Neural cell (in vitro differentiated cells): Measurements from ENCODE around the gene FCAMR. TPM values are rescaled to one million over a fixed set of nuclear protein-coding genes. Genes with fewer than 3 reads are reported as not detected.

Experiments
- H2AFZ ChIP-seq: fragments of 200-600, 300-800 bp; sonication (generic), shearing (Covaris generic); 2 replicates; pipeline ENCODE4 v1.6.0; 2014; ENCODE audit warnings: low read depth, mild to moderate bottlenecking, antibody characterized with exemption, low read length, moderate library complexity
- H3F3A ChIP-seq: fragments of 200-600 bp; shearing (Covaris generic); 2 replicates; pipeline ENCODE4 v1.6.1; 2016; ENCODE audit warnings: mild to moderate bottlenecking, moderate library complexity, mixed read lengths, antibody characterized with exemption, low read length; ENCODE audit not compliant: insufficient read depth, poor library complexity, severe bottlenecking
- H3K27ac ChIP-seq: fragments of 200-600, 300-800 bp; sonication (generic), shearing (Covaris generic); 2 replicates; pipeline ENCODE4 v1.5.1; 2014; ENCODE audit warnings: mild to moderate bottlenecking, low read length, moderate library complexity
- H3K27me3 ChIP-seq: fragments of 300-800, 200-600 bp; sonication (generic), shearing (Covaris generic); 2 replicates; pipeline ENCODE4 v1.6.0; 2014; ENCODE audit warnings: mild to moderate bottlenecking, low read depth, low read length, moderate library complexity; ENCODE audit not compliant: insufficient read depth
- H3K36me3 ChIP-seq: fragments of 300-800, 200-600 bp; sonication (generic), shearing (Covaris generic); 2 replicates; pipeline ENCODE4 v1.5.1; 2014; ENCODE audit warnings: mild to moderate bottlenecking, antibody characterized with exemption, low read length, moderate library complexity; ENCODE audit not compliant: insufficient read depth
- H3K4me2 ChIP-seq: fragments of 300-800, 200-600 bp; sonication (generic), shearing (Covaris generic); 2 replicates; pipeline ENCODE4 v1.6.0; 2014; ENCODE audit warnings: mild to moderate bottlenecking, low read length
- H3K4me3 ChIP-seq: fragments of 300-800, 200-600 bp; sonication (generic), shearing (Covaris generic); 2 replicates; pipeline ENCODE4 v1.5.1; 2014; ENCODE audit warnings: mild to moderate bottlenecking, low read length, moderate library complexity
- H3K79me2 ChIP-seq: fragments of 200-600 bp; shearing (Covaris generic); replicated peaks from 2 replicates; pipeline ENCODE4 v1.6.0; 2014; ENCODE audit warnings: mild to moderate bottlenecking, low read length, moderate library complexity; ENCODE audit not compliant: insufficient read depth
- H3K9ac ChIP-seq: fragments of 300-800, 200-600 bp; sonication (generic), shearing (Covaris generic); 2 replicates; pipeline ENCODE4 v1.6.1; 2016; ENCODE audit warnings: mild to moderate bottlenecking, low read length, mixed read lengths
- H3K9me2 ChIP-seq: fragments of 200-600 bp; shearing (Covaris generic); 2 replicates; pipeline ENCODE4 v1.6.1; 2016; ENCODE audit warnings: mild to moderate bottlenecking, low read length, mixed read lengths; ENCODE audit not compliant: insufficient read depth
- H3K9me3 ChIP-seq: fragments of 200-600, 300-800 bp; sonication (generic), shearing (Covaris generic); 2 replicates; pipeline ENCODE4 v1.6.1; 2016; ENCODE audit warnings: mild to moderate bottlenecking, mixed run types, low read length, moderate library complexity, mixed read lengths
- H4K20me1 ChIP-seq: fragments of 200-600 bp; shearing (Covaris generic); 2 replicates; pipeline ENCODE4 v1.6.1; 2016; ENCODE audit warnings: mild to moderate bottlenecking, mixed run types; ENCODE audit not compliant: insufficient read depth
- CTCF ChIP-seq: fragments of 450-650 bp; IDR thresholded peaks from 2 replicates; pipeline ENCODE4 v1.5.1; 2014; ENCODE audit warnings: antibody characterized with exemption, mild to moderate bottlenecking, moderate library complexity; ENCODE audit not compliant: poor library complexity, severe bottlenecking
- EP300 ChIP-seq: fragments of 450-650 bp; conservative IDR thresholded peaks from 2 replicates; pipeline ENCODE4 v1.6.1; 2014; ENCODE audit warnings: antibody characterized with exemption, mild to moderate bottlenecking, moderate library complexity; ENCODE audit not compliant: poor library complexity, severe bottlenecking
- EZH2 ChIP-seq: fragments of 200-600, 300-800 bp; shearing (Covaris generic), sonication (generic); IDR thresholded peaks from 2 replicates; pipeline ENCODE4 v1.6.1; 2014; ENCODE audit warnings: antibody characterized with exemption, low read length, borderline replicate concordance, mild to moderate bottlenecking; ENCODE audit not compliant: insufficient read depth, poor library complexity, severe bottlenecking
- MXI1 ChIP-seq: fragments of 450-650 bp; conservative IDR thresholded peaks from 2 replicates; pipeline ENCODE4 v1.6.1; 2014; ENCODE audit warnings: antibody characterized with exemption, mild to moderate bottlenecking; ENCODE audit not compliant: poor library complexity, severe bottlenecking
- POLR2AphosphoS5 ChIP-seq: IDR thresholded peaks from 2 replicates; pipeline ENCODE4 v1.6.1; 2012
- RAD21 ChIP-seq: fragments of 450-650 bp; conservative IDR thresholded peaks from 2 replicates; pipeline ENCODE4 v1.6.1; 2014; ENCODE audit warnings: antibody characterized with exemption, mild to moderate bottlenecking, moderate library complexity
- SMC3 ChIP-seq: fragments of 450-650 bp; conservative IDR thresholded peaks from 2 replicates; pipeline ENCODE4 v1.6.1; 2014; ENCODE audit warnings: antibody characterized with exemption, mild to moderate bottlenecking, moderate library complexity; ENCODE audit not compliant: poor library complexity
- TAF1 ChIP-seq: IDR thresholded peaks from 2 replicates; pipeline ENCODE4 v1.6.1; 2012; ENCODE audit warnings: low read depth
- polyA plus RNA-seq: library from polyadenylated mRNA; depleted of rRNA; stranded (reverse); fragments of >200 nt; gene quantifications from 2 replicates; pipeline ENCODE4 v1.2.3, GENCODE V29; 2014
- TF ChIP-seq, protein P1 (sequence below): IDR thresholded peaks from 2 replicates; pipeline ENCODE4 v1.6.1; 2012; ENCODE audit warnings: borderline replicate concordance

The FCAMR gene
- polyA plus RNA-seq, 1 donor from 2014 or later = not detected

- Histone ChIP-seq H3K9me2 (no peaks in the 10 kb centered on the region), H3K4me2 (no peak overlapping the region), H3K9ac (no peak overlapping the region), H4K20me1 (no peaks in the 10 kb centered on the region), H2AFZ (no peak overlapping the region), H3F3A (no peaks in the 10 kb centered on the region), H3K79me2 (no peaks in the 10 kb centered on the region), H3K27me3 (no peaks in the 10 kb centered on the region), H3K36me3 (no peaks in the 10 kb centered on the region), H3K4me3 (no peak overlapping the region), H3K9me3 (no peaks in the 10 kb centered on the region), H3K27ac (no peak overlapping the region)
- TF ChIP-seq, protein P1, sequence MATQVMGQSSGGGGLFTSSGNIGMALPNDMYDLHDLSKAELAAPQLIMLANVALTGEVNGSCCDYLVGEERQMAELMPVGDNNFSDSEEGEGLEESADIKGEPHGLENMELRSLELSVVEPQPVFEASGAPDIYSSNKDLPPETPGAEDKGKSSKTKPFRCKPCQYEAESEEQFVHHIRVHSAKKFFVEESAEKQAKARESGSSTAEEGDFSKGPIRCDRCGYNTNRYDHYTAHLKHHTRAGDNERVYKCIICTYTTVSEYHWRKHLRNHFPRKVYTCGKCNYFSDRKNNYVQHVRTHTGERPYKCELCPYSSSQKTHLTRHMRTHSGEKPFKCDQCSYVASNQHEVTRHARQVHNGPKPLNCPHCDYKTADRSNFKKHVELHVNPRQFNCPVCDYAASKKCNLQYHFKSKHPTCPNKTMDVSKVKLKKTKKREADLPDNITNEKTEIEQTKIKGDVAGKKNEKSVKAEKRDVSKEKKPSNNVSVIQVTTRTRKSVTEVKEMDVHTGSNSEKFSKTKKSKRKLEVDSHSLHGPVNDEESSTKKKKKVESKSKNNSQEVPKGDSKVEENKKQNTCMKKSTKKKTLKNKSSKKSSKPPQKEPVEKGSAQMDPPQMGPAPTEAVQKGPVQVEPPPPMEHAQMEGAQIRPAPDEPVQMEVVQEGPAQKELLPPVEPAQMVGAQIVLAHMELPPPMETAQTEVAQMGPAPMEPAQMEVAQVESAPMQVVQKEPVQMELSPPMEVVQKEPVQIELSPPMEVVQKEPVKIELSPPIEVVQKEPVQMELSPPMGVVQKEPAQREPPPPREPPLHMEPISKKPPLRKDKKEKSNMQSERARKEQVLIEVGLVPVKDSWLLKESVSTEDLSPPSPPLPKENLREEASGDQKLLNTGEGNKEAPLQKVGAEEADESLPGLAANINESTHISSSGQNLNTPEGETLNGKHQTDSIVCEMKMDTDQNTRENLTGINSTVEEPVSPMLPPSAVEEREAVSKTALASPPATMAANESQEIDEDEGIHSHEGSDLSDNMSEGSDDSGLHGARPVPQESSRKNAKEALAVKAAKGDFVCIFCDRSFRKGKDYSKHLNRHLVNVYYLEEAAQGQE = no peak
- TF ChIP-seq SMC3 (no peak), TAF1 (no peak), RAD21 (no peak), EZH2 (no peak), EP300 (no peak), POLR2AphosphoS5 (no peak), CTCF (no peak), MXI1 (no peak)
Observed at GRCh38 chr1:207009945-207010344, 39.7 kb upstream of the FCAMR start.

GRCh38 chr1:207009182-207009850 is 39.1 kb upstream of the FCAMR start:
- Histone ChIP-seq H3K27ac (no peak overlapping the region), H3K79me2 (no peaks in the 10 kb centered on the region), H3K27me3 (no peaks in the 10 kb centered on the region), H3F3A (no peaks in the 10 kb centered on the region), H3K9me3 (no peaks in the 10 kb centered on the region), H3K36me3 (no peaks in the 10 kb centered on the region), H3K9me2 (no peaks in the 10 kb centered on the region), H3K4me3 (no peak overlapping the region), H3K4me2 (no peak overlapping the region), H4K20me1 (no peaks in the 10 kb centered on the region), H3K9ac (no peak overlapping the region), H2AFZ (no peak overlapping the region)
- no peak for TF ChIP-seq RAD21
- no peak for TF ChIP-seq MXI1
- no peak for TF ChIP-seq TAF1
- TF ChIP-seq POLR2AphosphoS5 = no peak
